GM19351 (cell line): Measurements from ENCODE around the gene TTC8.
A peak's percentile ranks its signal among the peaks of the same experiment; 100 is the strongest.

Experiments
- ATAC-seq: cut with Tn5 transposase; IDR thresholded peaks from one replicate; pipeline ENCODE4 v1.9.1; 2021; ENCODE audit warnings: mild to moderate bottlenecking, moderate library complexity; ENCODE audit not compliant: unreplicated experiment

The TTC8 gene

GRCh38 chr14:88864198-88864597 is 39.7 kb downstream of the TTC8 start:
- no peak for ATAC-seq

GRCh38 chr14:88866305-88866704 is 41.9 kb downstream of the TTC8 start:
- ATAC-seq = no peak

GRCh38 chr14:88868558-88869159 is 44.2 kb downstream of the TTC8 start:
- peak; percentile 83 for ATAC-seq

DNA sequence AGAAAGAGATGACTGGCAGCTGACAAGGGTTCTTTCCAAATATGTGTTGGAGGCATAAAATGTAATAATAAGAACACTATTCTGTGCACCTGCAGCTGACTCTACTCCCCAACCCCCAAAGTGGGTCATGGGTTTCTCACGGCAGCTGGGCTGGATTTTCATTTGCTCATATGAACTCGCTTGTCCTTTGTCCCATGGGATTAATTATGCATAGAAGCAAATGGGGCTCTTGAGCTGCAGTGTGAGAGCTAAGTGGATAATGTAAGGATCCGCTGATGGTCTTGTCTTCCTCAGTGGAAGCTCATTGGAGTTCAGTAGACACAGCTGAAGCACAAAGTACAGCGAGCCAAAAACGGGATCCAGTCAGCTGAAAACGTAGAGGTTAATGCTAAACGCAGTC is 46.3 kb downstream of the TTC8 start:
- ATAC-seq = no peak

GRCh38 chr14:88871429-88871828 is 47.0 kb downstream of the TTC8 start:
- ATAC-seq = no peak

DNA sequence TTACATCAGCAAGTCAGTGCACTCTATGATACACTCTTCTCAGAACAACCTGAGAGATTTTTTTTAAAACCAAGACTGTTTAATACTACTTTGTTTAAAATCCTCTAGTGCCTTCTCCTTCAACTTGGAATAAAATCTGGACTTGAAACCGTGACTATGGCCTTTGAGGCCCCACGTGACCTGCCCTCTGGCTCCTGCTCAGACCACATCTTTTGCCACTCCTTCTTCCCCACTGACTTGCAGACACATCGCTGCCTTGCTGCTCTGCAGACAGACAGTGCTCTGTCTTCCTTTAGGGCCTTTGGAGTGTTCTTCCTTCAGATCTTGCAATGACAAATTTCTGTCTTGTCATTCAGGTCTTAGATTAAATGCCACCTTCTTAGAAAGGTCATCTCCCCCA is 48.5 kb downstream of the TTC8 start:
- ATAC-seq = no peak

DNA sequence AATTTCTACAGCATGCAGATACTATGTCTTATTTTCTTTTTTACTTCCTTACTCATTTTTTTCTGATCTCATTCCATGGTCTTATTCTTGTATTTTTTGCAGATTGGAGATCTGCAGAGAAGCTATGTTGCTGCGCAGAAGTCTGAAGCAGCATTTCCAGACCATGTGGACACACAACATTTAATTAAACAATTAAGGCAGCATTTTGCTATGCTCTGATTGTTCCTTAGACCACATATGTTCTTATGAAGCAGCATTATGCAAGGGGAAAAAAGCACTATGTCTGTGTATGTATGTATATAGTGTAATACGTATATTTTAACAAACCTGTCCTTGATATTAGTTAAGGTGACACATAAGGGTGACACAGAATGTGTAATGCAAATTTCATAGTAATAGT is 52.7 kb downstream of the TTC8 start:
- no peak for ATAC-seq

DNA sequence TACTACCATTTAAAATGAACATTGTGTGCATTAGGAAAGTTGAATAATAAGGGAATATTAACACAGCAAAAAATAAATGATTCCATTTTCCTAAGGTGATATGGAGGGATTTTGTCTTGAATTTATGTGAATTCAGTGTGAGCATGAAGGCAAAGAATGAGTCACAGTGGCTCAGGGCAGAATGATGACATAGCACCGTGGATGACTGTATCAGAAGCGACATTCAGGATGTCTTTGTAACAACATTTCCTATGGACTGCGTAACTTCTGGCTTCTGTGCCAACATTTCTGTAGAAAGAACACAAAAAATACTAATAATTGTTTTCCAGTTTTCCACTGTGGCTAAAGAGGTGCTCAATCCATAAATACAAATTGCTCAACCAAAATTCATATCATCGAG is 54.6 kb downstream of the TTC8 start:
- ATAC-seq = no peak

DNA sequence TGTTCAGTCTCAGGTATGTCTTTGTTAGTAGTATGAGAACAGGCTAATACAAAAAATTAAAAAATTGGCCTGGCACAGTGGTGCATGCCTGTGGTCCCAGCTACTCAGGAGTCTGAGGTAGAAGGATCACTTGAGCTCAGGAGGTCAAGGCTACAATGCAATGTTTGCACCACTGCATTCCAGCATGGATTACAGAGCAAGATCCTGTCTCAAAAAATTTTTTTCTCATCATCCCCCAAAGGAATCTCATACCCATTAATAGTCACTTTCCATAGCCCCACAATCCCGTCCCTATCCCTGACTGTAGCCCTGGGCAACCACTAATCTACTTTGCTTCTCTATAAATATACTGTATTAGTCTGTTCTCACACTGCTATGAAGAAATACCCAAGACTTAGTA is 57.8 kb downstream of the TTC8 start:
- ATAC-seq = no peak

DNA sequence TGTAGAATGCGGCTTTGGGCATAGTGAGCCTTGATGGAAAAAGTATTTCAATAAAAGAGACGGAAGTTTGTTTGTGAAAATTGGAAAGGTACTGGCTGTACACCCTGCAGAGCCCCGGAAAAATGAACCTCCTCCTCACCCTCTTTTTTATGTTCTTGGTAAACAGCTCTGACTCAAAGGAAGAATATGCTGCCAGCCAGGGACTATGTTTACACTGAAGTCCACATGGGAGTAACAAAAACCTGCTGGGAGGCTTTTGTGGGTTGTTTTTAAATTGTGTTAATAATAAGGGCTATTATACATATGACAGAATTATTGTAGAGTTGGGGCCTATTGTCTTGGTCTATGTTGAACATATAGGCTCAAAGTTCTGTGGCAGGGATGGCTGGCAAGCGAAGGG is 70.7 kb downstream of the TTC8 start:
- no peak for ATAC-seq

GRCh38 chr14:88901189-88901588 is 76.7 kb downstream of the TTC8 start:
- no peak for ATAC-seq

DNA sequence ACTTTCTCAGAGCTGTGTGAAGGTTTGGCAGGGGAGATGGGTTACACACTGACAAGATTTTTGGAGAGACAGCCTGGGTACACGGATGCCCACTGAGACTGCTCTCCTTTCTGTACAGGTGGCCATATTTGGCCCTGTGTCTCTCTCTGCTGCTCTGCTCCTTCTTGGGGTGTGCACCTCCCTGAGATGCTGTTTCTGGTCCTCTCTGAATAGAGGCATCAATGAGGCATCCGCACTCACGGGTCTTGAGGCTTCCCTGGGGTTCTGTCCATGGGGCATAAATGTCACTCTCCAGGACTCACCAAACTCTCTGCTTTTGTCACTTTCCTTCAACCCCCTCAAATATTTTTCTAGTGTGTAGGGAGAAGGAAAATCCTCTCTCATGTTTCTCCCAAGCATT is 77.5 kb downstream of the TTC8 start:
- no peak for ATAC-seq

GRCh38 chr14:88902850-88903249 is 78.4 kb downstream of the TTC8 start:
- no peak for ATAC-seq

DNA sequence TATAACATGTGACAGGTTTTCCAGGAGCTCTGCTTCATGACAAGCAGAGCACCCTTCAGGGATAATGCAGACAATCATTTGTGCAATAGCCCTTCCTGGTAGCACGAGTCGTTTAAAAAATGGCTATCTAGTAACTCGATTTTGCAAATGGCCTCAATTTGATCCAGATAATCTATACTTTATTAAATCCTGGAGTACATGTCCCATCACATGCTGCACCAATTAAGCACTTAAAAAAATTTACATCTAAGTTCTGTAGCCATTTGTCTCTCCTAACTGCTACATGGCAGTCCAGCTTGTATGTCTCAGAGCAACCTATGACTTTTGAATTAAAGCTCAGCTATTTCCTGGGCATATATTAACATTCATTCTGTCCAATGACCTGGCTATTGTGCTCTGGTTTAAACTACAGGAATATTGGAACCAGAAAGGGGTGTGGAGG is 79.8 kb downstream of the TTC8 start:
- no peak for ATAC-seq

DNA sequence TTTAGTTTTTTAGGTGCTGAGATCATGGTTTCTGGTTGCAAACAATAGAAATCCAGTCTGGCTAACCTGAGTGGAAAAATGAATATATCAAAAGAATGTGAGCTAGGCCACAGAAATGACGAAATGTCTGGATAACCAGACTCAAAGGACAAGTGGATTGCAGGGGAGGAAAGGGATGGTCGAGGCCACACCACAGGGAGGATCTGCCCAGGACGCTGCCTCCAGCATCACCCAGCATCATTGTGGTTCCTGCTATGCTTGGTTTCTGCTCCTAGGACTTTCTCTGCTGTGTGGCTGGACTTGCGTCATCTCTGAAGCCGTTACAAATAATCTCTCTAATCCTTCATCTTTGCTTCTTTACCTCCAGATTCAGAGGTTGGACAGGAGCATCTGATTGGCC is 80.4 kb downstream of the TTC8 start:
- no peak for ATAC-seq

DNA sequence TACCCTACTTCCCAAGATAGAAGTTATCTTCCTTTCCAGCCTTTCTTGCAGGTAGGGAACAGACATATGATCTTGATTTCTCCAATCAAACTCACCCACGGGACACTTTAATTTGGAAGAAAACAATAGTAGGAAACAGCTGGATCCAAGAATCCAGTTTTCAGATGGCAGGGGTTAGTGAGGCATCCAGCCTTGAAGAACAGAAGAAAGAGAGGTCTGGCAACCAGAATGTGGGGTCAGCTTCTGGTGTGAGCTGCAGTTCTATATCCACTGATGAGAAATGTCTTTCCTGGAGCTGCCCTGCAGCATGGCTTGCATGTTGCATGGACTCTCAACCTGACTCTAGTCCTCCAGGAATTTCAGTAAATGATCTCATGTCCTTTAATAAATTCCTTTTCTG is 83.8 kb downstream of the TTC8 start:
- ATAC-seq = no peak

DNA sequence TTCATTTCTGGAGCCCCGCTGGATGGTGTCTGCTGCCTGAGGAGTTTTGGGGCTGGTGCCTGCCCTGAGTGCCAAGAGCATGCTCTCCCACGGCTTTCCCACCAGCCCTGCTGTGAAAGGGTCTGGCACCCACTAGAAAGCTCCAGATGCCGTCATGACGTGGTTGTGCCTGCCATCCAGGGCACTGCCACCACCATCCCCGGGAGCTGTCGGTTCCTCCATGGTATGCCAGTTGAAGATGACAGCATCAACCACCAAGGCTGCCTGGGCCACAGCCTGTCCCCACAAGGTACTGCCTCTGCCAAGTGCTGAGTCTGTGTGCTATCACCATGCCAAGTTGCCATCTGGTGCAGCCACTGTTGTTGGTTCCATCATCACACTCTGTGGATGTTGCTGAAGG is 85.9 kb downstream of the TTC8 start:
- no peak for ATAC-seq

DNA sequence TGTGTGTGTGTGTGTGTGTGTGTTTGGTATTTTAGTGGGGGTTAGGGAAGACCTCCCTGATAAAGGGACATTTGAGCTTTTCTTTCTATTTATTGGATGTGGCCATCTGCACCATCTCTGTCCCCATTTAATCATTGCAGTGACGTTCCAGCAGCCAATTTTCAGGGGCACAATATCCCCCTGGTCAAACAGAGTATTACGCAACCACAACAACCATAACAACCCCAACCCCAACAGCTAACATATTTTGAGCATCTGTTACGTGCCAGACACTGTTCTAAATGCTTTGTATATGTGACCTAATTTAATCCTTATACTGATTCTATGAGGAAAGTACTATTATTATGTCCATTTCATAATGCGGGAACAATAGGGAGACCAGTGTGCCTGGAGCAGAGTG is 87.4 kb downstream of the TTC8 start:
- no peak for ATAC-seq

DNA sequence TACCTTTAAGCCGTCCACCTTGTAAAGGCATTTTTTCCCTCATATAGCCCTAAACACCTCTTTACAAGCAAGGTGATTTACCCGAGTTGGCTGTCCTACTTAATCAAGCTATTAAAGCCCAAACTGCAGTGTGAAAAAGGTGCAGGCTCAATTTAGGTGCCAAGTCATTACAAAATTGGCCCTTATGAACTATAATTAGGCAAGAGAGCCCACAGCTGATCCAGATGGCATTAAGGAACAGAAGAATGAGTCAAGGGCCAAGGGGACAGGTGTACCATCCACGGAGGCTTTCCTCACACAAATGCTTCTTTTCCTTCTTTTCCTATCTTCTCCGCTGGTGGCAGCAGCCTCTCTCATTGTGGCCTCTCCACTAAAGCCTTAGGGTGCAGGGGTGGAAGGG is 90.5 kb downstream of the TTC8 start:
- ATAC-seq = no peak

DNA sequence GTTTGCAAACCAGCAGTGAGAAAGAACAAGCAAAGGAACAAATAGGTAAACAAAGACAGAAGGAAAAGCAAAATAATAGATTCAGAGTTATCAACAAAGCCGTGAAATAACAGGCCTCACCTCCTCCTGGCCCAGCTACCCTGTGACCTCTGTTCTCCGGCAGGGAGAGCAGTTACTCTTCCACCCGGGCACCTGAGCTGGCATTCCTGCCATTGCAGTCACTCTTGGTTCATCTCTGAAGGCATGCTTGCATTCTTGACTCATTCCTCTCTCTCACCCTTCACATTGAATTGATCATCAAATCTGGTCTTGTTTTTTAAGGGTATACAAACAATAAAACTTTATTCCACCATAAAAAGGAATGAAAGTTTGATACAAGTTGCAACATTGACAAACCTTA is 95.1 kb downstream of the TTC8 start:
- ATAC-seq = no peak
